ENCODE results near the gene ELOB.
A peak's percentile ranks its signal among the peaks of the same experiment; 100 is the strongest.

The ELOB gene

DNA sequence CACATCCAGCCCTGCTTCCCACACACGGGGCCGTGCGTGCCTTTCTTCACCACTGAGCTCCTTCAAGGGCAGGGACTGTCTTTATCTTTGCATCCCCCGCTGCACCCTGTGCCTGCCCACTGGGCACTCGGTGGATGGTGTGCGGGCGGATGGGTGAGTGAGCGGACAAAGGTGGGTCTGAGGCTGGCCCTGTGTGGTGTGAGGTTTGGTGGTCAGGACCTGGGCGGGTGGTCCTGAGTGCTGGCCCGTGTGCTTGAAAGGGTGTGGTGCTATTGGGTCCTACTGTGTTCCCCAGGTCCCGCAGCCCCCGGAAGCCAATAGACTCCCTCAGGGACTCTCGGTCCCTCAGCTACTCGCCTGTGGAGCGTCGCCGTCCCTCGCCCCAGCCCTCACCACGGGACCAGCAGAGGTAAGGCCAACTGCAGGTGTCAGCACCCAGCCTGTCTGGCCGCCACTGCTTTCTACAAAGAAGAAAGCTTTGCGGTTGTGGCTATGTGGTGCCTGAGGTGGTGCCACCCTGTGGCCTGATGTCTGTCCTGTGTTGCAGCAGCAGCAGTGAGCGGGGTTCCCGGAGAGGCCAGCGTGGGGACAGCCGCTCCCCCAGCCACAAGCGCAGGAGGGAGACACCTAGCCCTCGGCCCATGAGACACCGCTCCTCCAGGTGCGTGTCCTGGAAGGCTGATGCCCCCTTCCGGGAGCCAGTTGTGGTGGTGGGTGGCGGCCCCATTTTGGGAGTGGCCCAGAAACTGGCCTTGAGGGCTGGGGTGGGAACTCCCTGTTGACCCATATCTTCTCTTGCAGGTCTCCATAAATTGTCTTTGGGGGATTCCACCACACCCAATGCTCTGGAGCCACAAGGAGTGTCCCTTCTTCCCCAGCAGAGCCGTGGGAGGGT, 6.8 kb downstream of the ELOB start:
- TF ChIP-seq SIN3A (IDR thresholded peaks at IDR 0.05; ENCODE audit: borderline replicate concordance, insufficient read depth, low read length) (no peak), TAF1 (IDR thresholded peaks at IDR 0.05; ENCODE audit: borderline replicate concordance, insufficient read depth, low read length) (no peak)

DNA sequence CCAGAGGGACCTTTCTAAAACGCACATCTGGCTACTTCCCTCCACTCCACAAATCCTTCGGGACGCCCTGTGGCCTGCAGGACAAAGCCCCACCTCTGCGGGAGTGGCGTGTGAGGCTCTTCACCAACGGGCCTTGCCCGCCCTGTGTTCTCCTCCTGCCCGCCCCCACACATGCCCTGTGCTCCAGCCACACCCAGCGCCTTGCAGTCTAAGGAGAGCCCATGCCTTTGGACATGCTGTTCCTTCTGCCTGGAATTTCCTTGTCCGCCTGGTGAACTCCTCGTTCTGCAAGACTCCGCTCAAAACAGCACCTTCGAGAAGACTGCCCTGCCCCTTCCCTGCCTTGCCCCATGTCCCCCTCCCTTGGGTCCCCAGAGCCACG, 7.4 kb downstream of the ELOB start:
- TF ChIP-seq SIN3A (IDR thresholded peaks at IDR 0.05; ENCODE audit: borderline replicate concordance, insufficient read depth, low read length) (no peak), POLR2AphosphoS5 (IDR thresholded peaks at IDR 0.05; ENCODE audit: low read depth, low read length) (no peak), TAF1 (IDR thresholded peaks at IDR 0.05; ENCODE audit: borderline replicate concordance, insufficient read depth, low read length) (no peak), FOXP2 (optimal IDR thresholded peaks at IDR 0.05; ENCODE audit: borderline replicate concordance, extremely low read depth, extremely low read length, insufficient read depth) (no peak)
- TF ChIP-seq, protein P1, sequence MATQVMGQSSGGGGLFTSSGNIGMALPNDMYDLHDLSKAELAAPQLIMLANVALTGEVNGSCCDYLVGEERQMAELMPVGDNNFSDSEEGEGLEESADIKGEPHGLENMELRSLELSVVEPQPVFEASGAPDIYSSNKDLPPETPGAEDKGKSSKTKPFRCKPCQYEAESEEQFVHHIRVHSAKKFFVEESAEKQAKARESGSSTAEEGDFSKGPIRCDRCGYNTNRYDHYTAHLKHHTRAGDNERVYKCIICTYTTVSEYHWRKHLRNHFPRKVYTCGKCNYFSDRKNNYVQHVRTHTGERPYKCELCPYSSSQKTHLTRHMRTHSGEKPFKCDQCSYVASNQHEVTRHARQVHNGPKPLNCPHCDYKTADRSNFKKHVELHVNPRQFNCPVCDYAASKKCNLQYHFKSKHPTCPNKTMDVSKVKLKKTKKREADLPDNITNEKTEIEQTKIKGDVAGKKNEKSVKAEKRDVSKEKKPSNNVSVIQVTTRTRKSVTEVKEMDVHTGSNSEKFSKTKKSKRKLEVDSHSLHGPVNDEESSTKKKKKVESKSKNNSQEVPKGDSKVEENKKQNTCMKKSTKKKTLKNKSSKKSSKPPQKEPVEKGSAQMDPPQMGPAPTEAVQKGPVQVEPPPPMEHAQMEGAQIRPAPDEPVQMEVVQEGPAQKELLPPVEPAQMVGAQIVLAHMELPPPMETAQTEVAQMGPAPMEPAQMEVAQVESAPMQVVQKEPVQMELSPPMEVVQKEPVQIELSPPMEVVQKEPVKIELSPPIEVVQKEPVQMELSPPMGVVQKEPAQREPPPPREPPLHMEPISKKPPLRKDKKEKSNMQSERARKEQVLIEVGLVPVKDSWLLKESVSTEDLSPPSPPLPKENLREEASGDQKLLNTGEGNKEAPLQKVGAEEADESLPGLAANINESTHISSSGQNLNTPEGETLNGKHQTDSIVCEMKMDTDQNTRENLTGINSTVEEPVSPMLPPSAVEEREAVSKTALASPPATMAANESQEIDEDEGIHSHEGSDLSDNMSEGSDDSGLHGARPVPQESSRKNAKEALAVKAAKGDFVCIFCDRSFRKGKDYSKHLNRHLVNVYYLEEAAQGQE (IDR thresholded peaks at IDR 0.05; ENCODE audit: insufficient read depth in 1 of 2, low read depth in 2 of 2, low read length in 2 of 2) = no peak

DNA sequence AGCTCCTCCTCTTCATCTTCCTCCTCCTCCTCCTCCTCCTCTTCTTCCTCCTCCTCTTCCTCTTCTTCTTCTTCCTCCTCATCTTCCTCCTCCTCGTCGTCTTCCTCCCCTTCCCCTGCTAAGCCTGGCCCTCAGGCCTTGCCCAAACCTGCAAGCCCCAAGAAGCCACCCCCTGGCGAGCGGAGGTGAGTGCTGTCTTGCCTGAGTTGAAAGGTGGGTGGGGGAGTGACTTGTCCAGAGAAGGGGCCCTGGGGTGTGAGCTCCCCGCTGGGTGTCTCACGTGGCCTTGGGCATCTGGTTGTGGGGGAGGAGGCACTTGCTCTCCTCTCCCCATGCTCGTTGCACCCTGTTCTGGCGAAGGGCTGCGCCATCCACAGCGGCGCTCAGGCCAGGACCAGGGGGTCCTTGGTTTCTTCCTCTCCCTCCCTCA, 8.0 kb downstream of the ELOB start:
- no peak for TF ChIP-seq FOXP2 (optimal IDR thresholded peaks at IDR 0.05; ENCODE audit: borderline replicate concordance, extremely low read depth, extremely low read length, insufficient read depth)
- TF ChIP-seq SIN3A (IDR thresholded peaks at IDR 0.05; ENCODE audit: borderline replicate concordance, insufficient read depth, low read length) = no peak
- no peak; the same call in 1 of the 2 replicates for TF ChIP-seq POLR2AphosphoS5 (IDR thresholded peaks at IDR 0.05; ENCODE audit: low read depth, low read length)
- no peak for TF ChIP-seq TAF1 (IDR thresholded peaks at IDR 0.05; ENCODE audit: borderline replicate concordance, insufficient read depth, low read length)
- TF ChIP-seq, protein P1 (IDR thresholded peaks at IDR 0.05; ENCODE audit: insufficient read depth in 1 of 2, low read depth in 2 of 2, low read length in 2 of 2) = no peak

DNA sequence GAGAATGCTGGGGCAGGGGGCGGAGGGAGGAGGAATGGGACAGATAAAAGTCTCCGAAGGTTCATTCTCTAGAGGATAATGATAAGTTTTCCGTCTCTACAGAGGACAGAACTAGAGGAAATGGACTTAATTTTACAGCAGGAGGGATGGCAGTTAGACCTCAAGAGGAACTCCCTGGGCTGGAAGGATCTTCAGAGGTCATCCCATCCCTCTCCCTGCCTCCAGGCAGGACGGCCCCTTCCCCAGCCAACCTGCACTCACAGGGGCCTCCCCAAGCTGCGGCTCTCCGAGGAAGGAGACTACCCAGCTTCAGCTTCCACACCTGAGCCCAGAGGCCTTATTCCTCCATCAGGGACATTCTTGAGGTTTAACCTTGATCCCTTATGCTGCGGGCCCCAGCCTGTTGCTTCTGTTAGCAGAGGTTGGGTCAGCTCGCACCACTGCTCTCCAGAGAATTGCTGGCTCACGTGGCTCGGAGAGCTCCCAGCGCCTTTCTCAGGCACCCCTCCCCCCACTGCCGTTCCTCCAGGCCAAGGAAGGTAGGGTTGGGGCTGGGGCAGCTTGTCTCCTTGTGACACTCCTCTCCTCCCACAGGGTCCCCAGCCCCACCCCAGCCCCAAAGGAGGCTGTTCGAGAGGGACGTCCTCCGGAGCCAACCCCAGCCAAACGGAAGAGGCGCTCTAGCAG, 8.5 kb downstream of the ELOB start:
- TF ChIP-seq SIN3A (IDR thresholded peaks at IDR 0.05; ENCODE audit: borderline replicate concordance, insufficient read depth, low read length) = no peak
- TF ChIP-seq, protein P1 (IDR thresholded peaks at IDR 0.05; ENCODE audit: insufficient read depth in 1 of 2, low read depth in 2 of 2, low read length in 2 of 2) = no peak
- no peak for TF ChIP-seq TAF1 (IDR thresholded peaks at IDR 0.05; ENCODE audit: borderline replicate concordance, insufficient read depth, low read length)
- no peak for TF ChIP-seq POLR2AphosphoS5 (IDR thresholded peaks at IDR 0.05; ENCODE audit: low read depth, low read length)
- TF ChIP-seq FOXP2 (optimal IDR thresholded peaks at IDR 0.05; ENCODE audit: borderline replicate concordance, extremely low read depth, extremely low read length, insufficient read depth) = no peak

DNA sequence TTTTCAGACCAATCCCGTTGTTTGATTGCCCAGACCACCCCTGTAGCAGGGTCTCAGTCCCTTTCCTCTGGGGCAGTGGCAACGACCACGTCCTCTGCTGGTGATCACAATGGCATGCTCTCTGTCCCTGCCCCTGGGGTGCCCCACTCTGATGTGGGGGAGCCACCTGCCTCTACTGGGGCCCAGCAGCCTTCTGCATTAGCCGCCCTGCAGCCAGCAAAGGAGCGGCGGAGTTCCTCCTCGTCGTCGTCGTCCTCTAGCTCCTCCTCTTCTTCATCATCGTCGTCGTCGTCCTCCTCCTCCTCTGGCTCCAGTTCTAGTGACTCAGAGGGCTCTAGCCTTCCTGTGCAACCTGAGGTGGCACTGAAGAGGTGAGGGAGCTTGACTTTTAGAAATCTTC, 9.2 kb downstream of the ELOB start:
- TF ChIP-seq POLR2AphosphoS5 (IDR thresholded peaks at IDR 0.05; ENCODE audit: low read depth, low read length) = 0 out of 2 replicates have a peak, but pooled peaks have one; percentile 11
- no peak for TF ChIP-seq SIN3A (IDR thresholded peaks at IDR 0.05; ENCODE audit: borderline replicate concordance, insufficient read depth, low read length)
